Trophoblast cell (in vitro differentiated cells and primary cell): ENCODE data around the gene ZNF480.

Source experiments
- DNase-seq, 2 donors: peaks; one replicate each; pipeline ENCODE4 v3.0.0-alpha.2; 2016
- H2AFZ ChIP-seq: 2 replicates; pipeline ENCODE4 v1.6.1; 2013; ENCODE audit warnings: low read length, moderate library complexity, mild to moderate bottlenecking; ENCODE audit not compliant: insufficient read depth, poor library complexity
- H2AK5ac ChIP-seq: 2 replicates; pipeline ENCODE4 v1.6.1; 2013; ENCODE audit warnings: mild to moderate bottlenecking, low read length
- H2BK120ac ChIP-seq: 2 replicates; pipeline ENCODE4 v1.6.1; 2013; ENCODE audit warnings: low read length, mild to moderate bottlenecking, moderate library complexity; ENCODE audit not compliant: insufficient read depth, poor library complexity
- H2BK12ac ChIP-seq: 2 replicates; pipeline ENCODE4 v1.6.1; 2013; ENCODE audit warnings: mild to moderate bottlenecking, low read length, moderate library complexity
- H2BK5ac ChIP-seq: 2 replicates; pipeline ENCODE4 v1.6.1; 2013; ENCODE audit warnings: low read length, low read depth, moderate library complexity, mild to moderate bottlenecking; ENCODE audit not compliant: poor library complexity
- H3K14ac ChIP-seq: 2 replicates; pipeline ENCODE4 v1.6.1; 2013; ENCODE audit warnings: mild to moderate bottlenecking, low read length
- H3K18ac ChIP-seq: 2 replicates; pipeline ENCODE4 v1.6.1; 2013; ENCODE audit warnings: mild to moderate bottlenecking, low read length
- H3K23ac ChIP-seq: 2 replicates; pipeline ENCODE4 v1.6.1; 2013; ENCODE audit warnings: low read length
- H3K27ac ChIP-seq: 2 replicates; pipeline ENCODE4 v1.5.1; 2013; ENCODE audit warnings: low read depth, mild to moderate bottlenecking, inconsistent platforms, low read length, moderate library complexity
- H3K27me3 ChIP-seq: 2 replicates; pipeline ENCODE4 v1.6.1; 2013; ENCODE audit warnings: inconsistent platforms, mild to moderate bottlenecking, low read length, moderate library complexity; ENCODE audit not compliant: insufficient read depth
- H3K36me3 ChIP-seq, 2 experiments: 1 replicate in 1 of 2; 2 replicates in 1 of 2; pipeline ENCODE4 v1.6.1; 2013; ENCODE audit warnings: low read length in 2 of 2, mild to moderate bottlenecking in 2 of 2, moderate library complexity in 1 of 2; ENCODE audit not compliant: insufficient read depth in 2 of 2, control insufficient read depth in 1 of 2
- H3K4ac ChIP-seq: 2 replicates; pipeline ENCODE4 v1.6.1; 2013; ENCODE audit warnings: low read depth, mild to moderate bottlenecking, low read length, moderate library complexity
- H3K4me1 ChIP-seq, 2 experiments: 1 replicate in 1 of 2; 2 replicates in 1 of 2; pipeline ENCODE4 v1.6.1; 2013; ENCODE audit warnings: low read length in 2 of 2, mild to moderate bottlenecking in 2 of 2, moderate library complexity in 1 of 2; ENCODE audit not compliant: insufficient read depth in 2 of 2, control insufficient read depth in 1 of 2
- H3K4me2 ChIP-seq: 2 replicates; pipeline ENCODE4 v1.6.1; 2013; ENCODE audit warnings: inconsistent platforms, mild to moderate bottlenecking, low read length, moderate library complexity
- H3K4me3 ChIP-seq: 2 replicates; pipeline ENCODE4 v1.5.1; 2013; ENCODE audit warnings: mild to moderate bottlenecking, low read depth, low read length, inconsistent platforms
- H3K79me1 ChIP-seq: one replicate; pipeline ENCODE4 v1.6.1; 2013; ENCODE audit warnings: low read length
- H3K79me2 ChIP-seq: 2 replicates; pipeline ENCODE4 v1.6.1; 2013; ENCODE audit warnings: low read length, mild to moderate bottlenecking; ENCODE audit not compliant: control insufficient read depth, insufficient read depth, poor library complexity
- H3K9ac ChIP-seq: 2 replicates; pipeline ENCODE4 v1.6.1; 2013; ENCODE audit warnings: mild to moderate bottlenecking, low read length
- H3K9me3 ChIP-seq: 2 replicates; pipeline ENCODE4 v1.6.1; 2013; ENCODE audit warnings: low read depth, mild to moderate bottlenecking, control low read depth, inconsistent platforms, low read length; ENCODE audit not compliant: insufficient read depth
- H4K12ac ChIP-seq: 2 replicates; pipeline ENCODE4 v1.6.1; 2013; ENCODE audit warnings: low read depth, mild to moderate bottlenecking, low read length, moderate library complexity
- H4K8ac ChIP-seq: 2 replicates; pipeline ENCODE4 v1.6.1; 2013; ENCODE audit warnings: low read depth, mild to moderate bottlenecking, low read length, moderate library complexity
- H4K91ac ChIP-seq: one replicate; pipeline ENCODE4 v1.6.1; 2013; ENCODE audit warnings: low read depth, mild to moderate bottlenecking, low read length, moderate library complexity
- WGBS: extraction: QIAGEN DNeasy Blood & Tissue Kit; methylation state at CpG from one replicate; pipeline ENCODE4 v1.1.7; 2013; ENCODE audit warnings: missing lambda C conversion rate; ENCODE audit not compliant: insufficient read length, insufficient coverage; ENCODE audit errors: extremely low coverage; 5-methylcytosine and 5-hydroxymethylcytosine counted together

The ZNF480 gene

GRCh38 chr19:52269338-52270261, 27.4 kb upstream of the ZNF480 start, which contains the start of gene ZNF766:
Gene ZNF766, plus strand, starts transcription at chr19:52269587. Its CDS starts 27 bp downstream, at chr19:52269614.
- Histone ChIP-seq H3K4ac (peak within 1 kb of the TSS; percentile 90), H3K23ac (no peak within 1 kb of the TSS), H3K4me2 (peak within 1 kb of the TSS; percentile 64), H3K9me3 (no peaks in the 10 kb centered on the region), H4K8ac (peak within 1 kb of the TSS; percentile 86), H3K27ac (peak within 1 kb of the TSS; percentile 90), H4K12ac (peak within 1 kb of the TSS; percentile 82), H3K9ac (peak within 1 kb of the TSS; percentile 94), H3K36me3 (peaks cover 9% of the 10 kb centered on the region in 2 experiments), H3K27me3 (no peaks in the 10 kb centered on the region), H2BK5ac (peak within 1 kb of the TSS; percentile 84), H3K4me1 (peaks cover 0 to 2% of the 10 kb centered on the region in 2 experiments), H3K79me2 (peaks cover 13% of the 10 kb centered on the region), H2AK5ac (peak within 1 kb of the TSS; percentile 73), H3K4me3 (peak within 1 kb of the TSS; percentile 94), H3K79me1 (peaks cover 6% of the 10 kb centered on the region), H2BK12ac (no peak within 1 kb of the TSS), H3K14ac (peak within 1 kb of the TSS; percentile 94), H4K91ac (peak within 1 kb of the TSS; percentile 91), H2AFZ (peak within 1 kb of the TSS; percentile 26), H3K18ac (peak within 1 kb of the TSS; percentile 97), H2BK120ac (peak within 1 kb of the TSS; percentile 82)
- DNase-seq, result peak; percentile 97 to 98
- WGBS, result no CpG with 5 or more reads among the region's 70 CpGs

- Histone ChIP-seq H3K9ac (peak overlapping the region; percentile 94), H3K4me2 (peak overlapping the region; percentile 64), H4K12ac (peak overlapping the region; percentile 35), H2AFZ (no peak overlapping the region), H3K18ac (no peak overlapping the region), H3K4me1 (peaks cover 0 to 2% of the 10 kb centered on the region in 2 experiments), H3K79me1 (peaks cover 6% of the 10 kb centered on the region), H4K8ac (no peak overlapping the region), H2BK12ac (no peak overlapping the region), H3K4me3 (peak overlapping the region; percentile 94), H4K91ac (peak overlapping the region; percentile 3), H3K4ac (peak overlapping the region; percentile 90), H3K9me3 (no peaks in the 10 kb centered on the region), H2BK120ac (no peak overlapping the region), H3K23ac (no peak overlapping the region), H3K36me3 (peaks cover 9% of the 10 kb centered on the region in 2 experiments), H3K27me3 (no peaks in the 10 kb centered on the region), H3K79me2 (peaks cover 13% of the 10 kb centered on the region), H2AK5ac (no peak overlapping the region), H3K14ac (peak overlapping the region; percentile 28), H3K27ac (no peak overlapping the region), H2BK5ac (peak overlapping the region; percentile 84)
- WGBS, result no CpG with 5 or more reads among the region's 11 CpGs
- DNase-seq, result no peak
Measured at GRCh38 chr19:52270266-52270885, 26.6 kb upstream of the ZNF480 start.

DNA sequence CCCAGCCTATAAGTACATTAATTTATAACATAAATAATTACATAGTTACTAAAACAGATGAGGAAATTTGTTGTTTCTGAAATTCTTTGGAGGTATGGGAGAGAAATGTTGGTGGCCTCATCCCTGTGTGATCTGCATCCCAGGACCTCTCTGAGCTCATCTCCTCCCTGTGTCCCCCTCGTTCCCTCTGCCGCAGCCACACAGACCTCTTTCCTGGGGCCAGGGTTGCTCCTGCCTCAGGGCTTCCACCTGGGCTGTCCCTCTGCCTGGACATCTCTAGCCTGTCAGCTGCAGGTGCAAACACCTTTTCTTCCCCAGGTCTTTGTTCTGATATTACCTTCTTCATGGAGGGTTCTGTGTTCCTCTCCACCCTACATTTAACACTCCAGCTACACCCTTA, 23.7 kb upstream of the ZNF480 start:
- no peak overlapping the region for H3K27ac ChIP-seq
- peak overlapping the region; percentile 24 for H3K4ac ChIP-seq
- H3K9ac ChIP-seq, result no peak overlapping the region
- peak overlapping the region; percentile 9 for H3K18ac ChIP-seq
- H4K12ac ChIP-seq, result peak overlapping the region; percentile 37
- no peak for DNase-seq
- no peak overlapping the region for H2AFZ ChIP-seq
- H3K36me3 ChIP-seq, result peaks cover 9% of the 10 kb centered on the region in 2 experiments
- H3K14ac ChIP-seq, result no peak overlapping the region
- H2BK120ac ChIP-seq, result no peak overlapping the region
- no peak overlapping the region for H3K23ac ChIP-seq
- WGBS, result no CpG with 5 or more reads among the region's 2 CpGs
- H4K91ac ChIP-seq, result no peak overlapping the region
- H3K4me2 ChIP-seq, result no peak overlapping the region
- no peak overlapping the region for H3K4me3 ChIP-seq
- H3K27me3 ChIP-seq, result no peaks in the 10 kb centered on the region
- peaks cover 6% of the 10 kb centered on the region for H3K79me1 ChIP-seq
- no peak overlapping the region for H4K8ac ChIP-seq
- peaks cover 16% of the 10 kb centered on the region for H3K79me2 ChIP-seq
- no peak overlapping the region for H2AK5ac ChIP-seq
- H3K9me3 ChIP-seq, result no peaks in the 10 kb centered on the region
- H2BK12ac ChIP-seq, result no peak overlapping the region
- no peak overlapping the region for H2BK5ac ChIP-seq
- H3K4me1 ChIP-seq, result peaks cover 3 to 9% of the 10 kb centered on the region in 2 experiments

- Histone ChIP-seq H3K4me3 (no peak overlapping the region), H2AFZ (no peak overlapping the region), H3K36me3 (peaks cover 9 to 12% of the 10 kb centered on the region in 2 experiments), H2BK120ac (no peak overlapping the region), H3K23ac (peak overlapping the region; percentile 66), H3K14ac (no peak overlapping the region), H3K79me2 (peaks cover 17% of the 10 kb centered on the region), H2AK5ac (no peak overlapping the region), H3K4ac (peak overlapping the region; percentile 54), H2BK5ac (no peak overlapping the region), H4K91ac (no peak overlapping the region), H4K8ac (no peak overlapping the region), H2BK12ac (no peak overlapping the region), H3K9me3 (no peaks in the 10 kb centered on the region), H3K79me1 (peaks cover 6% of the 10 kb centered on the region), H3K18ac (no peak overlapping the region), H3K4me2 (no peak overlapping the region), H3K9ac (no peak overlapping the region), H3K27ac (no peak overlapping the region), H3K27me3 (no peaks in the 10 kb centered on the region), H3K4me1 (peaks cover 3 to 9% of the 10 kb centered on the region in 2 experiments), H4K12ac (no peak overlapping the region)
- DNase-seq, result peak; percentile 83 to 93
- WGBS, result no CpG with 5 or more reads among the region's 5 CpGs
Measured at GRCh38 chr19:52274191-52274590, 22.8 kb upstream of the ZNF480 start.
